CD14-positive monocyte (primary cell): ENCODE data around the gene IMMP2L. TPM values are rescaled to one million over a fixed set of nuclear protein-coding genes. Genes with fewer than 3 reads are reported as not detected.

Experiments used
- DNase-seq, 3 donors: peaks; one replicate each; pipeline ENCODE4 v3.0.0-alpha.2; 2011 to 2022
- H2AFZ ChIP-seq: 2 replicates; pipeline ENCODE4 v1.6.0; 2012; ENCODE audit warnings: mild to moderate bottlenecking, low read depth, low read length, inconsistent platforms; ENCODE audit not compliant: insufficient read depth, poor library complexity, severe bottlenecking
- H3K27ac ChIP-seq, 2 donors: 1 replicate in 1 of 2; 2 replicates in 1 of 2; pipeline ENCODE4 v1.5.1; 2012 to 2013; ENCODE audit warnings: low read length in 2 of 2, control low read depth in 1 of 2, inconsistent platforms in 1 of 2, low read depth in 1 of 2, mild to moderate bottlenecking in 1 of 2
- H3K27me3 ChIP-seq, 2 donors: one replicate each; pipeline versions ENCODE4 v1.6.0 to v1.6.1; 2011 to 2013; ENCODE audit warnings: low read length in 2 of 2; ENCODE audit not compliant: control insufficient read depth in 2 of 2, insufficient read depth in 2 of 2
- H3K36me3 ChIP-seq, 2 donors: replicated peaks in 1 of 2; 1 replicate in 1 of 2; 2 replicates in 1 of 2; pipeline versions ENCODE4 v1.5.1 to v1.6.1; 2012 to 2013; ENCODE audit warnings: low read length in 2 of 2, control low read depth in 1 of 2, inconsistent platforms in 1 of 2, mild to moderate bottlenecking in 1 of 2; ENCODE audit not compliant: insufficient read depth in 2 of 2, control insufficient read depth in 1 of 2
- H3K4me1 ChIP-seq, 2 donors: 1 replicate in 1 of 2; 2 replicates in 1 of 2; pipeline versions ENCODE4 v1.5.1 to v1.6.1; 2012 to 2013; ENCODE audit warnings: low read length in 2 of 2, control low read depth in 1 of 2, inconsistent platforms in 1 of 2, mild to moderate bottlenecking in 1 of 2, moderate library complexity in 1 of 2; ENCODE audit not compliant: insufficient read depth in 2 of 2, control insufficient read depth in 1 of 2
- H3K4me2 ChIP-seq: replicated peaks from 2 replicates; pipeline ENCODE3; 2012; ENCODE audit warnings: low read length, moderate library complexity, mild to moderate bottlenecking; ENCODE audit not compliant: poor library complexity, severe bottlenecking; ENCODE audit errors: extremely low read depth
- H3K4me3 ChIP-seq, 3 experiments: fragments of 200-600 bp in 1 of 3; sonication (generic) in 1 of 3; replicated peaks in 1 of 3; 1 replicate in 2 of 3; 2 replicates in 1 of 3; pipeline ENCODE4 v1.5.1; 2011 to 2013; ENCODE audit warnings: low read length in 3 of 3, mild to moderate bottlenecking in 3 of 3, control low read depth in 2 of 3, low read depth in 2 of 3, inconsistent platforms in 1 of 3, moderate library complexity in 1 of 3
- H3K79me2 ChIP-seq: 2 replicates; pipeline ENCODE4 v1.6.0; 2012; ENCODE audit warnings: mild to moderate bottlenecking, control low read depth, inconsistent platforms, low read length, moderate library complexity; ENCODE audit not compliant: insufficient read depth
- H3K9ac ChIP-seq: 2 replicates; pipeline ENCODE4 v1.6.0; 2017; ENCODE audit warnings: low read length, mild to moderate bottlenecking; ENCODE audit not compliant: insufficient read depth, poor library complexity, severe bottlenecking
- H3K9me3 ChIP-seq, 2 donors: replicated peaks in 1 of 2; 1 replicate in 1 of 2; 2 replicates in 1 of 2; pipeline versions ENCODE4 v1.5.1 to v1.6.1; 2012 to 2013; ENCODE audit warnings: low read length in 2 of 2, control low read depth in 1 of 2; ENCODE audit not compliant: control insufficient read depth in 1 of 2, insufficient read depth in 1 of 2
- H4K20me1 ChIP-seq: 2 replicates; pipeline ENCODE4 v1.6.0; 2012; ENCODE audit warnings: mild to moderate bottlenecking, low read length, control low read depth, moderate library complexity; ENCODE audit not compliant: insufficient read depth
- H3K27ac Mint-ChIP-seq, 7 donors: one replicate each; pipeline ENCODE4 v1.8.0; 2020; ENCODE audit warnings: mild to moderate bottlenecking in 7 of 7, mixed read lengths in 7 of 7, moderate library complexity in 6 of 7, inconsistent platforms in 2 of 7
- H3K27me3 Mint-ChIP-seq, 3 donors: one replicate each; pipeline ENCODE4 v1.8.0; 2021 to 2022; ENCODE audit warnings: low read depth in 3 of 3, mild to moderate bottlenecking in 3 of 3, mixed read lengths in 3 of 3, moderate library complexity in 3 of 3, inconsistent platforms in 1 of 3
- H3K36me3 Mint-ChIP-seq, 2 donors: one replicate each; pipeline ENCODE4 v1.8.0; 2020; ENCODE audit warnings: mixed read lengths in 2 of 2, inconsistent platforms in 1 of 2, mild to moderate bottlenecking in 1 of 2
- H3K4me1 Mint-ChIP-seq: one replicate; pipeline ENCODE4 v1.8.0; 2020; ENCODE audit warnings: mild to moderate bottlenecking, mixed read lengths
- H3K4me3 Mint-ChIP-seq, 2 donors: one replicate each; pipeline ENCODE4 v1.8.0; 2020; ENCODE audit warnings: mild to moderate bottlenecking in 2 of 2, mixed read lengths in 2 of 2, moderate library complexity in 1 of 2
- H3K9me3 Mint-ChIP-seq, 7 donors: one replicate each; pipeline ENCODE4 v1.8.0; 2020 to 2022; ENCODE audit warnings: mixed read lengths in 7 of 7, mild to moderate bottlenecking in 6 of 7, moderate library complexity in 6 of 7, inconsistent platforms in 2 of 7
- CTCF ChIP-seq: fragments of 200-600 bp; IDR thresholded peaks from one replicate; pipeline ENCODE4 v1.8.0; 2022; ENCODE audit warnings: antibody characterized with exemption, mild to moderate bottlenecking
- WGBS: methylation state at CpG from one replicate; pipeline ENCODE4 v1.1.5; 2013; ENCODE audit warnings: missing lambda C conversion rate; ENCODE audit not compliant: insufficient coverage; 5-methylcytosine and 5-hydroxymethylcytosine counted together
- intact Hi-C, 2 donors: fragments of 100-400 bp; cut with micrococcal nuclease; formaldehyde crosslinking; loops; one replicate each; pipeline versions ENCODE4 v1.15.0 to v1.15.1; 2023
- polyA plus RNA-seq, 3 donors: library from polyadenylated mRNA; depleted of rRNA in 1 of 3; unstranded in 2 of 3; stranded (reverse) in 1 of 3; fragments of 300-500 nt in 2 of 3; fragments of >200 nt in 1 of 3; fragmentation: Illumina TruSeq in 2 of 3; gene quantifications; 1 replicate in 2 of 3; 2 replicates in 1 of 3; pipeline ENCODE4 v1.2.3, GENCODE V29; 2012 to 2021

IMMP2L gene
- polyA plus RNA-seq, 3 donors: 1.9 to 6.4 (median 6.2) TPM

- Mint-ChIP-seq H3K4me3 (no peak overlapping the region), H3K36me3 (no peaks in the 10 kb centered on the region), H3K9me3 (peaks cover 0 to 8% (median 6%) of the 10 kb centered on the region in 7 donors), H3K27ac (no peak overlapping the region), H3K27me3 (no peaks in the 10 kb centered on the region), H3K4me1 (no peaks in the 10 kb centered on the region)
- no peak for DNase-seq
- no peaks in the 10 kb centered on the region for H4K20me1 ChIP-seq
- no peak overlapping the region for H3K4me2 ChIP-seq
- H3K79me2 ChIP-seq: no peaks in the 10 kb centered on the region
- no peaks in the 10 kb centered on the region for H3K4me1 ChIP-seq
- no peak overlapping the region for H2AFZ ChIP-seq
- no peak overlapping the region for H3K27ac ChIP-seq
- H3K36me3 ChIP-seq: no peaks in the 10 kb centered on the region
- no peaks in the 10 kb centered on the region for H3K27me3 ChIP-seq
- H3K4me3 ChIP-seq: no peak overlapping the region
- intact Hi-C loops: no loop called here
- TF ChIP-seq CTCF: no peak
- H3K9ac ChIP-seq: no peak overlapping the region
- WGBS: no CpG with 5 or more reads among the region's 3 CpGs
- peaks cover 0 to 4% of the 10 kb centered on the region in 2 donors for H3K9me3 ChIP-seq
Observed at GRCh38 chr7:110645060-110645459, 917.2 kb downstream of the IMMP2L start.

- H3K27me3 Mint-ChIP-seq: no peaks in the 10 kb centered on the region
- Histone ChIP-seq H3K4me3 (no peak overlapping the region), H3K4me1 (no peaks in the 10 kb centered on the region), H3K79me2 (no peaks in the 10 kb centered on the region), H3K4me2 (no peak overlapping the region), H4K20me1 (no peaks in the 10 kb centered on the region), H3K36me3 (no peaks in the 10 kb centered on the region), H3K9me3 (peaks cover 11 to 21% of the 10 kb centered on the region in 2 donors), H3K27ac (no peak overlapping the region), H3K27me3 (no peaks in the 10 kb centered on the region), H2AFZ (no peak overlapping the region), H3K9ac (no peak overlapping the region)
- no peak overlapping the region for H3K4me3 Mint-ChIP-seq
- peaks cover 2 to 13% (median 7%) of the 10 kb centered on the region in 7 donors for H3K9me3 Mint-ChIP-seq
- 85% methylated on average over 4 of the region's 5 CpGs for WGBS
- no peak overlapping the region for H3K27ac Mint-ChIP-seq
- intact Hi-C loops: no loop called here
- no peaks in the 10 kb centered on the region for H3K36me3 Mint-ChIP-seq
- no peak for DNase-seq
- no peaks in the 10 kb centered on the region for H3K4me1 Mint-ChIP-seq
- no peak for TF ChIP-seq CTCF
Observed at GRCh38 chr7:110637252-110637651, 925.0 kb downstream of the IMMP2L start.
